Lower leg skin (tissue), 4 donors: ENCODE data around the gene PCDH15. TPM values are rescaled to one million over a fixed set of nuclear protein-coding genes. Genes with fewer than 3 reads are reported as not detected.

Experiments
- DNase-seq, 2 donors: peaks; one replicate each; pipeline ENCODE4 v3.0.0-alpha.2; 2019; ENCODE audit warnings: low spot score in 2 of 2
- H3K4me3 ChIP-seq: fragments of 200-600 bp; sonication (generic); 2 replicates; pipeline ENCODE4 v1.5.1; 2017; ENCODE audit warnings: mild to moderate bottlenecking, low read depth; ENCODE audit not compliant: poor library complexity, severe bottlenecking
- POLR2A ChIP-seq, 2 donors: fragments of 450-650 bp; IDR thresholded peaks; one replicate each; pipeline ENCODE4 v1.6.1; 2016 to 2017; ENCODE audit warnings: antibody characterized with exemption in 2 of 2, mild to moderate bottlenecking in 1 of 2, moderate library complexity in 1 of 2
- WGBS, 2 donors: methylation state at CpG; one replicate each; pipeline ENCODE4 v1.1.5; 2018; 5-methylcytosine and 5-hydroxymethylcytosine counted together
- intact Hi-C: fragments of 100-400 bp; cut with DNase I; formaldehyde crosslinking; loops from one replicate; pipeline ENCODE4 v1.15.0; 2023; ENCODE audit warnings: low total_unique reads
- total RNA-seq, 4 donors: library from RNA; depleted of rRNA; stranded (reverse); fragments of >200 nt; gene quantifications; one replicate each; pipeline ENCODE4 v1.1.0, GENCODE V29; 2016
- TF ChIP-seq, protein P1 (sequence below), 3 donors: fragments of 450-650 bp; IDR thresholded peaks; one replicate each; pipeline ENCODE4 v1.5.1; 2016; ENCODE audit warnings: antibody characterized with exemption in 3 of 3, mild to moderate bottlenecking in 3 of 3, moderate library complexity in 2 of 3

The PCDH15 gene
- total RNA-seq, 4 donors from 2014 or later, result not detected

DNA sequence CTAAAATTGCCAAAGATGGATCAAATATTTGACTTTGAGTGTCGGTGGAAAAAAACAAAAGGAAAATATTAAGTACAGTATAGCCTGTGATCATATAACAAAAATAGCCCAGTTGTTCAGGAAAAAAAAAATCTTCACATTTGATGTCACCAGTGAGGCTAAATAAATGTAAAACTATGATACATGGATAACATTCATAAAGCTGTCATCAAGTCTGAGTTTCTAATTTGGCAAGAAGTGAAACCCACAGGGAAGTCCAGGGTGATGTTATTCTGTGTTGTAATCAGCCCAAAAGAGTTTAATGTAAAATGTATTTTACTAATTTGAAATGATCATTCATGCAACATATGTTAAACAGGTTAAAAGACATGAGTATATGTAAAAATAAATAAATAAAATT, 908.0 kb downstream of the PCDH15 start:
- 83 to 85% methylated on average over 1 of the region's 1 CpG for WGBS, 2 donors
- TF ChIP-seq, protein P1, sequence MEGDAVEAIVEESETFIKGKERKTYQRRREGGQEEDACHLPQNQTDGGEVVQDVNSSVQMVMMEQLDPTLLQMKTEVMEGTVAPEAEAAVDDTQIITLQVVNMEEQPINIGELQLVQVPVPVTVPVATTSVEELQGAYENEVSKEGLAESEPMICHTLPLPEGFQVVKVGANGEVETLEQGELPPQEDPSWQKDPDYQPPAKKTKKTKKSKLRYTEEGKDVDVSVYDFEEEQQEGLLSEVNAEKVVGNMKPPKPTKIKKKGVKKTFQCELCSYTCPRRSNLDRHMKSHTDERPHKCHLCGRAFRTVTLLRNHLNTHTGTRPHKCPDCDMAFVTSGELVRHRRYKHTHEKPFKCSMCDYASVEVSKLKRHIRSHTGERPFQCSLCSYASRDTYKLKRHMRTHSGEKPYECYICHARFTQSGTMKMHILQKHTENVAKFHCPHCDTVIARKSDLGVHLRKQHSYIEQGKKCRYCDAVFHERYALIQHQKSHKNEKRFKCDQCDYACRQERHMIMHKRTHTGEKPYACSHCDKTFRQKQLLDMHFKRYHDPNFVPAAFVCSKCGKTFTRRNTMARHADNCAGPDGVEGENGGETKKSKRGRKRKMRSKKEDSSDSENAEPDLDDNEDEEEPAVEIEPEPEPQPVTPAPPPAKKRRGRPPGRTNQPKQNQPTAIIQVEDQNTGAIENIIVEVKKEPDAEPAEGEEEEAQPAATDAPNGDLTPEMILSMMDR (IDR thresholded peaks at IDR 0.05), result no peak
- no peak for TF ChIP-seq POLR2A (IDR thresholded peaks at IDR 0.05)
- H3K4me3 ChIP-seq, result no peak overlapping the region
- intact Hi-C loops, result no loop called here
- DNase-seq, result no peak

DNA sequence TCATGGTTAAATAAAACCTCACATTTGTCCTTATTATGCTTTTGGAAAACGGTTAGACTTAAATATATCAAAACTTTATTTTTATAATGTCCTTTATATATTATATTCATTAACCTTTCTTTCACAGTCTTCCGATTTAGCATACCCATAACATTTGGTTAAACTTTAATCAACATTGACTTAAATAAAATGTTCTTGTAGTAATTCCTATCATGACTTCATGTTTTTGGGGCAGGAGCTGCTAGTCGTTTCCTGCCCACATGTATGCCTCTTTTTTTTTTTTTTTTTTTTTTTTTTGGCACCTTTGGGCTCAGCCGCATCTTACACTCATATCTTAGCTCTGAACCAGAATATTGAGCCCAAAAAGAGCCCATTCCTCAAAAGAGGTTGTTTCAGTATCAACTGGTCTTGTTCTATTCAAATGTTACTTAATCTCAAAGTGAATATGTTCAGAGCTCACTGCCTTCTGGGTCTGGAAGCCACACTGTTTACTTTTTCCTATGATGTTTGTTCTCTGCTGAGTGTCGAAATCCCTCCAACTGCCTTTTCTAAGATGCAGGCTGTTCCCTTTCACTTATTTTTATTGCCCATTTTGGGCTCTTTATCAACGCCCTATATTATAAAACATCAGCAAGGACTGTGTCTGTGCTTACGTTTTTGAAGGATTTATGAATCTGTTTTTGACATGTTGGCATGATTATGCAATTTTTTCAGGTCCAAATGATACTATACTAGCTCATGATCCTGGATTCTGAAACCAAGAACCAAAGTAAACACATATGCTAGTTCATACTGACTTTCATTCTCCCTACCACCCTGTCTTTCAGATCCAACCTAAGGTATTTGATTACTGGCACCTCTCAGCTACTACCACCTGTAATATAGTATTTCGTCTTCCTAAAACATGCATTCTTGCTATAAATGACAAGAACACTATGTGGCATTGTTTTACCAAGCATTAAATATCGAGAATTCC, 914.4 kb downstream of the PCDH15 start:
- H3K4me3 ChIP-seq, result no peak overlapping the region
- intact Hi-C loops, result no loop called here
- TF ChIP-seq POLR2A (IDR thresholded peaks at IDR 0.05), result no peak
- TF ChIP-seq, protein P1 (IDR thresholded peaks at IDR 0.05), result no peak
- DNase-seq, result no peak
- whole genome bisulfite sequencing, 2 donors, result 62 to 67% methylated on average over 9 of the region's 9 CpGs

DNA sequence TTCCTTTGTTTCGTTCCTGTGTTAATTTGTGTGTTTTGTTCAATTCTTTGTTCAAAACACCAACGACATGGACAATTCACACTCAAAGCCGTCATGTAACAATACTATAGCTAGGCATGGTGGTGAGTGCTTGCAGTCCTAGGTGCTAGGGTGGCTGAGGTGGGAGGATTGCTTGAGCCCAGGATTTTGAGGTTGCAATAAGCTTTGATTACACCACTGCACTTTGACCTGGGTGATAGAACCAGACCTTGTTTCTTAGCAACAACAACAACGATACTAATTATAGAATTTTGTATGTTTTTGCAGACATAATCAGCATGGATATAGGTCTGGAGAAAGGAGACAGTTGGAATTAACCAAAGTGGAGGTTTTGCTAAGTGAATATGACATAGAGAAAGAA, 936.2 kb downstream of the PCDH15 start:
- DNase-seq, result no peak
- intact Hi-C loops, result no loop called here
- WGBS, 2 donors, result 90 to 92% methylated on average over 4 of the region's 4 CpGs
- TF ChIP-seq POLR2A (IDR thresholded peaks at IDR 0.05), result no peak
- TF ChIP-seq, protein P1 (IDR thresholded peaks at IDR 0.05), result no peak
- H3K4me3 ChIP-seq, result no peak overlapping the region

DNA sequence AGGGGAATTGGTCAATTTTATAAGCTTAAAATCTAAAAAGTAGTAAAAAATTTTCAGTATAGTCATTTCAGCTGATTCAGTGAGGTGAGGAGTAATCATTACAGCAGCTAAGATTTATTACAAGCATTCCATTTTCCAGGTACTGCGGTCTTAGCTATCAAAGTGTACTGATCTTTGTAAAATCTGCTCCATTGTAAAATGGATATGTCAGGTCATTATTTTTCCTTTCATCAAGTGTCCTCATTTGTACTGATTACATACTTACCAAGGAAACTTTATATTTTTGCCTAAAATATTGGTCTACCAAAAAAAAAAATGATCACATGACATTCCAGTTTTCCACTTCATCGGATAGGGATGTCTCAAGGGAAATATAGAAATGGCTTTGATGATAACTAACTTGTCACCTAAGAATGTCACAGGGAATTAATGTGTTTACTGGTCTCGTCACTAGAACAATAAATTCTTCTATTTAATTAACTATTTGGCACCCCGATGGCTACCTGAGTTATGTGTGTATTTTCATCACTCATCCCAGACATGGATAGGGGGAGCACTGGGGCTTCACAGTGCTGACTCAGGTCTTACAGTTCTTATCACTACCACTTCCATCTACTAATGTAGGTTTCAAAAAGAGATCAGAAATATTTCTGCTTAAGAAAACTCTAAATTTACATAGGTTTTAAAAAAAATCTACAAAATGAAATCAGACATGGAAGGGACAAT, 948.4 kb downstream of the PCDH15 start:
- intact Hi-C loops, result no loop called here
- WGBS, 2 donors, result 38 to 45% methylated on average over 4 of the region's 4 CpGs
- H3K4me3 ChIP-seq, result no peak overlapping the region
- no peak for TF ChIP-seq POLR2A (IDR thresholded peaks at IDR 0.05)
- TF ChIP-seq, protein P1 (IDR thresholded peaks at IDR 0.05), result no peak
- DNase-seq, result no peak

DNA sequence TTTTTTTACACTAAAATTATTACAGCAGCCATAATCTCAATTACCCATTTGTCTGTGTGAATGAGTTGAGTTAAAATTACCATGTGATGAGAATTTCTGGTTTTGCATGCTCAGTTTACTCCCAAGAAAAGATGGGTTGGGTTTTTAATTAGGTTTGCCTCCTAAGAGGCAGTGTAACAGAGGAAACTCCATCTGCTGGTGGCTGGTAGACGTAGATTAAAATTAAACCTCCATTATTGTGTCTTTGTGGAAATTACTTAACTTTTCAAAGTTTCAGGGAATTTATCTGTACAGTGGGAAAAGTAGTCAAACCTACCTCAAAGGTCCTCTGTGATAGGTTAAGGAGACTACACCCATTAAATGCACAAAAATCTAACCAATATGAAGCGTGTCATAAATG, 954.2 kb downstream of the PCDH15 start:
- WGBS, 2 donors, result 67 to 71% methylated on average over 2 of the region's 2 CpGs
- TF ChIP-seq, protein P1 (IDR thresholded peaks at IDR 0.05), result no peak
- TF ChIP-seq POLR2A (IDR thresholded peaks at IDR 0.05), result no peak
- DNase-seq, result no peak
- intact Hi-C loops, result no loop called here
- H3K4me3 ChIP-seq, result no peak overlapping the region
